NCI-H460 (cell line): ENCODE results near the gene TYR. TPM values are rescaled to one million over a fixed set of nuclear protein-coding genes. Genes with fewer than 3 reads are reported as not detected.
"Not testable (repeated sequence)": the region's sequence is repeated elsewhere in the genome, so short reads cannot be mapped to it uniquely, and the experiment has no call there.

ENCODE experiments used
- DNase-seq: peaks from one replicate; pipeline ENCODE4 v3.0.0-alpha.2; 2016; ENCODE audit warnings: low read depth; ENCODE audit errors: extremely low read depth
- total RNA-seq: library from RNA; depleted of rRNA; stranded (reverse); fragments of >200 nt; shearing (Covaris generic); gene quantifications from 2 replicates; pipeline ENCODE4 v1.2.3, GENCODE V29; 2014; rRNA removed

The TYR gene
- total RNA-seq, 1 experiment from 2014 or later: not detected

DNA sequence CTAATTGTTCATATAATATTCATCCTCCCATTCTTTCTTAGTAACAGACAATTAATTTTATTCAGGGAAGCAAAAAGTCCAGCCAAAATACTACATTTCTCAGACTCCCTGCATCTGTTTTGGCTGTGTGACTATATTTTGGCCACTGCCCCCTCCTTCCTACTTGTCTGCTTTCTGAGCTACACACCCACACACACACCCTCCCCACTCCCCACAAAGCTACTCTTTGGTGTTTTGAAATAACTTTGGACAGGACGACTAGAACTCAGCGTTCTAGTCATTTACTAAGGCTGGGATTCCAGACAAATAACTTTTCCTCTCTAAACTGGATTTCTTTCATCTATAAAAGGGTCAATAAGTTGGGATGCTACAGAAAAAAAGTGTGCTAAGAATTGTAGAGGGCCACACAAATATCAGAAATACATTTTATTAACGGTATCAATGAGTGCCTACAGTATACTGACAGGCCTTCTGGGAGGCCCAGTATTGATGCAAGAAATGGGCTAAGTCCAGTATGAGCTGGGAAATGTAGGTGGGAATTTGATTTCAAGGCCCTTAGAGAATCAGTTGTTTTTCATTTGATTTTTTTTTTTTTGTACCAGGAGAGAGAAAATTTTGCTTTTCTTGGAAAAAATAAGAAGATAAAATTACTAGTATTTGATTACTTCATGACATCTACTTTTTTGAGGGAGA lies 165.4 kb downstream of the TYR start:
- not testable (repeated sequence) for DNase-seq

Other genes starting within 250 kb of the TYR start
- gene GRM5, start 111.9 kb upstream of the TYR start, total RNA-seq: not detected in 2 replicates